HG03521 (cell line): ENCODE results near the gene EEPD1.

Experiments used
- ATAC-seq: cut with Tn5 transposase; IDR thresholded peaks from one replicate; pipeline ENCODE4 v1.9.1; 2021; ENCODE audit warnings: mild to moderate bottlenecking, moderate library complexity; ENCODE audit not compliant: unreplicated experiment

EEPD1 gene

GRCh38 chr7:36154255-36155212, 1.5 kb downstream of the EEPD1 start:
- ATAC-seq: no peak

DNA sequence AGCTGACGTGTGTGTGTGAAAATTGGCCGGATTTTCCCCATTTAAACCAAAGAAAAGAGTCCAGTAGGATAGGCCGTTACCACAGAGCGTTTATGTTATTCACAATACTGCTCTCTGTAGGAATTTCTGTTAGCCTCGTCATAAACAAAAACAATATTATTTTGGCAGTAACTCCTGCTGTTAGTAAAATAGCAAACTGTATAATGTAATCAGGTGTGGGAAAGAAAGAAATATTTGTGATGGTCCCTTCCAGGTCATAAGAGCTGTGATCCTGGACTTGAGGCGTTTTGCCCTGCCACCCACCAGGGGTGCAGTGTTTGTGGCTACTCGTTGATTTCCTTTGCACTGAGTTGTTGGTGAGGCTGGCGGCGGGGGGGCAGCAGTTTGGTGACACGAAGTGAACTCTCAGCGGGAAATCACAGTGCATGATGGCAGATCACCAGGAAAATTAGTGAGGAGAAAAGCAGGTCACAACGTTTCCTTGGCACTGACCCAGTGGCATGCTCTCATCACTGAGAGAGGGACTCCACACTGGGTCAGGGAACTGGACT, 2.8 kb downstream of the EEPD1 start:
- ATAC-seq: no peak

DNA sequence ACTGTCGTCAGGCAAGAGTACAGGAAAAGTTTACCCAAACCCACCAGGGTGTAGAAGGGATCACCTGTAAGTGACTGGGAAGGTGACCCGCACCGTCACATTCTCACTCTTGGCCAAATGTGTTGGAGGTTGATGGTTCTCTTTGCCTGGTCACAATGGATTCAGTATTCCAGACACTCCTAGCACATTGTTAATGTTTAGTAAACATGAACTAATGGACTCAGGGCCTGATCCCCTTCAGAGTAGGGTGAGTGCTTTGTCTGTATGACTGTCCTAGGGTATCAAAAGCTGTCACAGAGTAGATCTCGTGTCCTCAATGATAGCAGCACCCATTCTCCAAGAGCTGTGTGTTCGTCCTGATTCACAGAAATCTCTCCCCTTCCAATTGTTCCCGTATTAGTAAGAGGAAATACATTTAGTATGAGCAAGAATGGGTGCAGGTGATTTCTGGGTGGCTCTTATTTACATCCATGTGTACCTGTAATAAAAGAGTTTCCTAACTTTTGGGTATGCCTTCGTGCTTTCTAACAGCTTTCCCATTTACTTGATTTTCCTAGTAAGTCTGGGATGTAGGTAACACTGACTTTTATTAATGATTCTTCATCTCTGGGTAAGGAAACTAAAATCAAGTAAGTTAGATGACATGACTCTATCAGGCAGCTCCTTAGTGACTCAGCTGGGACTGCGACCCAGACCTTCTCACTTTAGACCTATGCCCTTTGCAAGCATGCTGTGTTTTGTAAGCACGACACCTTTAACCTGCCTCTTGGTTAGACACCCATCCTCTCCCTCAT, 4.7 kb downstream of the EEPD1 start:
- ATAC-seq: no peak

GRCh38 chr7:36158321-36158605, 5.2 kb downstream of the EEPD1 start:
- no peak for ATAC-seq

DNA sequence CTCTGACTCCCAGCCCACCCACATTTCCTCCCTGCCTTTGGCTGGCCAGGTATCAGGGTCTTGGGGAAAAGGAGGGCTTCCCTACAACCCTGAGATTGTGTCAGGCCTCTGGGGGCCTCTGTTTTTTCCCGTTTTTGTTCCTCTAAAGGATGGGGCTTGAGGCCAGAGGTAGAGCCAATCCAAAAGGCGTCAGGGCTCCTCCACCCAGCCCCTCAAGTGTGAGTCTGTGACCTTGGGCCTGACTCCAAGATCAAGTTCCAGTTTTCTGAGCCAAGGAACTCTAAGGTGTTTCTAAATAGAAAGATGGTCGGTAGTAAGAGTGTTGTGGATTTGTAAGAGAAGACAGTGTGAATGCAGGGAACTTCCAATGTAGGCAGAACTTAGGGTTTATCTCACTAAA, 6.6 kb downstream of the EEPD1 start:
- no peak for ATAC-seq

DNA sequence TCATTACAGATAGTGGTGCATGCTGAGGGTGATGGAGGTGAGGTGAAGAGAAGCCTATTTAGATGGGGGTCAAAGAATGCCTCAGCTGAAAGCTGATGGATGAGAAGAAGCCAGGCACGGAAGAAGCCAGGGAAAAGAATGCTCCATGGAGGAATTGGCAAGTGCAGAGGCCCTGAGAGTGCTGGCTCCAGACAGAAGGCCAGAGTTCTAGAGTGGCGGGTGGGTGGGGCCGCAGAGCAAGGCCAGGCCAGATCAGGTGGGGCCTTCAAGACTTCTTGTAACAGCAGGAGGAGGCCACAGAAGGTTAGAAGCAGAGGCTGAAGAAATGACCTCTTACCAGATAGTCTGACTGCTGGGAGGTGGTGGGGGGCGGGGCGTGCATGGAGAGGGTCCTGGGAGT, 7.3 kb downstream of the EEPD1 start:
- no peak for ATAC-seq

- ATAC-seq: no peak
Measured at GRCh38 chr7:36161996-36162395, 8.9 kb downstream of the EEPD1 start.

DNA sequence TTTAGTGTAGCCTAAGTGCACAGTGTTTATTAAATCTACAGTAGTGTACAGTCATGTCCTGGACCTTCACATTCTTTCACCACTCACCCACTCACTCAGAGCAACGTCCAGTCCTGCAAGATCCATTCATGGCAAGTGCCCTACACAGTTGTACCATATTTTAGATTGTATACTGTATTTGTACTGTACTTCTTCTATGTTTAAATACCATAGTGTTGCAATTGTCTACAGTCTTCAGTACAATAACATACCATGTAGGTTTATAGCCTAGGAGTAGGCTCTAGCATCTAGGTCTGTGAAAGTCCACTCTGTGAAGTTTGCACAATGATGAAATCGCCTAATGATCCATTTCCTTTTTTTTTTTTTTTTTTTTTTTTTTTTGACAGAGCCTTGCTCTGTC, 12.0 kb downstream of the EEPD1 start:
- ATAC-seq: no peak

GRCh38 chr7:36165802-36166201, 12.7 kb downstream of the EEPD1 start:
- no peak for ATAC-seq

- ATAC-seq: no peak
Measured at GRCh38 chr7:36167403-36168050, 14.5 kb downstream of the EEPD1 start.

DNA sequence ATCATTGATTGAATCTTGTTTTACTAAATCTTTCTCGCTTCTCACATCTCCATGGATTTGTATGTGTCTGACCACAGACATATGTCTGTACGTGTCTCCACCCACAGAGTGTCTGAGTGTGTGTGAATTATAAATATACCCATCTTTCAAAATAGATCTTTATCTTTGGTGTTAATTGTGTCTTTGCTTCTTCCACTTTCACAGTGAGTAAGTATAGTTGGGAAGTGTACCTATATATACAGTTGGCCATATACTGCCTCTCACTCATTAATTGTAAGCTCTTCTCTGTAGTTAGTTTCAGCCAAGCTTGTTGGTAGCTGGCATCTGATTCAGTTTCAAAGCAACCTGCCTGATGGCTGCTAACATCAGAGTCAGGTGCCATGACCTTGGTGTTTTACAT, 18.4 kb downstream of the EEPD1 start:
- ATAC-seq: no peak

DNA sequence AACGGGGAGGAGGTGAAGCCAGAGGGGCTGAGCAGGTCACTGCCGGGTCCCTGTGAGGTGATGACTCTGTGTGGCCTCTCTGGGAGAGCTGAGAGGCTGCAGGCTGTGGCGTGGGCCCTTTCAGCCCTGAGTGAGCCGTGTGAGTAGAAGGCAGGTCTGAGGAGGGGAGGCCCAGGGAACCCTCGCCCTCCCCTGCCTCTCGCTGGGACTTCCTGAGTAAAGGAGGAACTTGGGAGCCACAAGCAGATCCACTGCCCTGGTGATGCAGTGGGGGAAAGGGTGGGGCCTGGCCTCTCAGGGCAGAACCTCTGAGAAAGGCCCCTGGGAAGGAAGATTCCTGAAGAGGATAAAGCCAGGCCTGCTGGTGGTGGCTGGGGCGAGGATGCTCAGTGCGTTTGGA, 22.8 kb downstream of the EEPD1 start:
- ATAC-seq: no peak

- no peak for ATAC-seq
Measured at GRCh38 chr7:36176697-36177096, 23.6 kb downstream of the EEPD1 start.

- ATAC-seq: no peak
Measured at GRCh38 chr7:36180121-36180520, 27.1 kb downstream of the EEPD1 start.

GRCh38 chr7:36181668-36182067, 28.6 kb downstream of the EEPD1 start:
- no peak for ATAC-seq

GRCh38 chr7:36182854-36183604, 30.0 kb downstream of the EEPD1 start:
- no peak for ATAC-seq

GRCh38 chr7:36185092-36185491, 32.0 kb downstream of the EEPD1 start:
- ATAC-seq: no peak

GRCh38 chr7:36185756-36186155, 32.7 kb downstream of the EEPD1 start:
- ATAC-seq: no peak

DNA sequence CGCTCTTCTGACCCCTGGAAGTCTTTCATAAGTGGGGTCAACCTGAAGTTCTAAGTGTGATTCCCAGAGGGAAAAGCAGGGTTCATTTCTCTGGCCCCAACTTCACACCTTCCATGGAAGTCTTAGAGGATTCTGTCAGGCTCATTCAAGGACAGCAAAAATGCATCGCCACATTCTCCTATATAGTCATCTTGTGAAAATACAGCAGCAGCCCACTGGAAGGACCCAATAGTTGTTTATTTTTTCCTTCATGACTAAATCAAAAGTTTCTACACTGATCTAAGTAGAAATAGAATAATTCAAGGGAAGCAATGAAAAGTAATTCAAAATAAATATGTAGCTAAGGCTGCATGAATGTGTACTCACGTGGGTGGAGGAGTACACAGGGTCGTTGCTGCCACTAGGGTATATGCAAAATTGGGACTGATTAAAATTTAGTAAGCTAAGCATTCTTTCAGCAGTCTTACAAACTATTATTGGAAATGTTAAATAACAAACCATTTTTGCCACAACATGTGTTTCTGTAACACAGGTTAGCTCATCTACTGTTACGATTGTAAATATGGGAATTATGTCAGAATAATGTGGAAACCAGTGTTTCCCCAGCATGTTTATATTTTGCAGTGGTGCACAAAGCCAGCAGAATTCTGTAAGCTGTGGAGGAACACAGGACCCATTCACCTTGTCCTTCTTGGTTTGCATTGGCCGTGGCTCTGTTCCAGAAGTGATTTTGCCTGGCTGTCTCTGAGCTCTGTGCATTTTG, 33.5 kb downstream of the EEPD1 start:
- ATAC-seq: no peak

GRCh38 chr7:36188266-36188665, 35.2 kb downstream of the EEPD1 start:
- ATAC-seq: no peak
